Measurements from ENCODE around the gene GGCT. TPM values are rescaled to one million over a fixed set of nuclear protein-coding genes. Genes with fewer than 3 reads are reported as not detected.
"Not testable (repeated sequence)": the region's sequence is repeated elsewhere in the genome, so short reads cannot be mapped to it uniquely, and the experiment has no call there.

Gene GGCT
- total RNA-seq, 1 experiment from 2014 or later: 124 TPM

GRCh38 chr7:30527297-30527696 is 22.7 kb upstream of the GGCT start:
- not testable (repeated sequence) for DNase-seq; H3K9me3 ChIP-seq (replicated peaks); H3K27ac ChIP-seq; H3K4me3 ChIP-seq; H3K36me3 ChIP-seq; H3K27me3 ChIP-seq; H3K4me1 ChIP-seq

DNA sequence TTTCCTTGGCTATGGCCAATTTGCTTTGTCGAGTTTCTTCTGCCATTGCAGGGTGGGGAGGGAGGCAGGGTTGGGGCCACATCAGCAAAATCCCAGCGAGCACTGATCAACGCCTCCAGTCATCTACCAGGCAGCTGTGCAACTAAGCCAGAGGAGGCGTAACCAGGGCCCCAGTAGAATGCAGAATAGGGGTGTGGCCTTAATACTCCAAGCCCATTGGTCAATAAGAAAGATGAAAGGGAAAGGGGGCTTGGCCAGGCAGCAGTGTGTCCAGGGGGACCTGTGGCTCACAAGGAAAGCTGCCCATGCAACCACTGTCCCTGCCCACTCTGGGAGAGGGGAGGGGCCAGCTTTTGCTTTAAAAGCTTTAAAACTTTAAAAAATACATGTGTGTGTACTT is 21.5 kb upstream of the GGCT start:
- DNase-seq: peak; percentile 46 to 67
- no peak overlapping the region for H3K27ac ChIP-seq
- H3K36me3 ChIP-seq: no peaks in the 10 kb centered on the region
- H3K9me3 ChIP-seq (replicated peaks): no peaks in the 10 kb centered on the region
- no peak overlapping the region for H3K4me3 ChIP-seq
- H3K4me1 ChIP-seq: no peaks in the 10 kb centered on the region
- H3K27me3 ChIP-seq: no peaks in the 10 kb centered on the region

- no peak overlapping the region for H3K27ac ChIP-seq
- no peaks in the 10 kb centered on the region for H3K4me1 ChIP-seq
- H3K4me3 ChIP-seq: no peak overlapping the region
- no peaks in the 10 kb centered on the region for H3K36me3 ChIP-seq
- H3K9me3 ChIP-seq (replicated peaks): no peaks in the 10 kb centered on the region
- no peaks in the 10 kb centered on the region for H3K27me3 ChIP-seq
- DNase-seq: no peak
Observed at GRCh38 chr7:30525429-30525828, 20.8 kb upstream of the GGCT start.

DNA sequence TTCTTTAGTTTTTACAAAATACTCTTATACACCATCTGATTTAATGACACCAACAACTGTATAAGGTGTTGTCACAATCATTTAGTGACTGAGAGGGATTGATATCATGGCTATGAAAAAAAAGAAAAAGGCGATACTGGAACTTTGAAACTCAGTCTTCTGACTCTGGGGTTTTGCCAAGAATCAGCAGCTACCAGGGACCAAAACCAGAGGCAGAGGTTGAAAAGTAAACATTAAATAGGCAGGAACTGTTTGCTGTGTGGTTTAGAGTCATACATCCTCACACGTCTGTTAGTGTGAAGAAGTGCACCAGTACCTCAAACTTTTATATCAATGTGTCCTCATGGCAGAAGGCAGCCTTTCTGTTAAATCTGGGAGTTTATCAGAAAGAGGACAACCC is 19.9 kb upstream of the GGCT start:
- Histone ChIP-seq H3K4me1 (no peaks in the 10 kb centered on the region), H3K27me3 (no peaks in the 10 kb centered on the region), H3K4me3 (no peak overlapping the region), H3K9me3 (replicated peaks) (no peaks in the 10 kb centered on the region), H3K27ac (no peak overlapping the region), H3K36me3 (no peaks in the 10 kb centered on the region)
- DNase-seq: no peak

DNA sequence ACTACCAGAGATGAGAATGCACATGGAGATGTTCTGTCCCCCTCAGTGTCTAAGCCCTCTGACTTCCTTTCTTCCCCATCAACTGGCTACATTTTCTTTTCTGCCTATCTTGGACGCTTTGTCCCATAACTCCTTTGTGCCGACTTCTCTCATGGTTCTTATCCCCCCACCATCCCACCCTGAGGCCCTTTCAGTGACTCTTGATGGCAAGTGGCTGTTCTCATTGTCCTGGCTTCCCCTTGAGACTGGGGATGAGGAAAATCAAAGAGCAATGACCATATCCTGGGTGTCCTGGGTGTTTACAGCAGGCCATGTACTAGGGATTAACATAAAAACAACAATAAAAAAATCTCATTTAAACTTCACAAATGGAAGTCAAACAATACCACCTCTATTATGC is 18.8 kb upstream of the GGCT start:
- no peak for DNase-seq
- Histone ChIP-seq H3K4me3 (no peak overlapping the region), H3K36me3 (no peaks in the 10 kb centered on the region), H3K9me3 (replicated peaks) (no peaks in the 10 kb centered on the region), H3K27me3 (no peaks in the 10 kb centered on the region), H3K27ac (no peak overlapping the region), H3K4me1 (no peaks in the 10 kb centered on the region)

DNA sequence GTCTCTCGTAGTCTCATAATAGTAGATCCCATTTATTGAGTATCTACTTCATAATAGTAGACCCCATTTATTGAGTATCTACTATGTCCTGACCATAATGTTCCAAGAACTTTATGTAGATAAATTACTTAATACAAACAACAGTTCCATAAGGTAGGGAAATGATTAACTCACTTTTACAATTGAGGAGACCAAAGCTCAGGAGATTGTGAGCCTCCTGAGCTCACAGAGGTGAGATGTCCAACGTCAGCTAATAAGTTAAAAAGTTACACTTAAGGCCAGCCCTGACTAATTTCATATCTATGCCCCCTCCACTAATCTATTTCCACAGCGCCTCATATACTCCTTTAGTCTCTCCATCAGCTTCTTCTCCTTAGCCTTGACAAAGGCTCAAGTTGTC is 17.5 kb upstream of the GGCT start:
- Histone ChIP-seq H3K36me3 (no peaks in the 10 kb centered on the region), H3K9me3 (replicated peaks) (no peaks in the 10 kb centered on the region), H3K4me1 (no peaks in the 10 kb centered on the region), H3K27ac (no peak overlapping the region), H3K27me3 (no peaks in the 10 kb centered on the region), H3K4me3 (no peak overlapping the region)
- no peak for DNase-seq

DNA sequence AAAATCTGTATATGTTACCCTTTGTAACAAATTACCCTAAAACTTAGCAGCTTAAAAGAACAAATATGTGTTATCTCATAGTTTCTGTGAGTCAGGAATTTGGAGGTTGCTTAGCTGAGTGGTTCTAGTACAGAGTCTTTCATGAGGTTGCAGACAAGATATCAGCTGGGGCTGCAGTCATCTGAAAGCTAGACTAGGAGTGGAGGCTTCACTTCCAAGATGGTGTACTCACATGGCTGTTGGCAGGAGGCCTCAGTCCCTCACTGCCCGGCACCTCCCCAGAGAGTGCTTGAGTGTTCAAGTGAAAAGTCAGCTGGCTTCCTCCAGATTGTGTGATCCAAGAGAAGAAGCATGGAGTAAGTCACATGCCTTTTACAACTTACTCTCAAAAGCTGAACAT is 16.9 kb upstream of the GGCT start:
- Histone ChIP-seq H3K9me3 (replicated peaks) (no peaks in the 10 kb centered on the region), H3K36me3 (no peaks in the 10 kb centered on the region), H3K4me3 (no peak overlapping the region), H3K4me1 (no peaks in the 10 kb centered on the region), H3K27me3 (no peaks in the 10 kb centered on the region), H3K27ac (no peak overlapping the region)
- DNase-seq: no peak

- H3K36me3 ChIP-seq: no peaks in the 10 kb centered on the region
- no peaks in the 10 kb centered on the region for H3K9me3 ChIP-seq (replicated peaks)
- no peaks in the 10 kb centered on the region for H3K27me3 ChIP-seq
- H3K4me1 ChIP-seq: no peaks in the 10 kb centered on the region
- no peak overlapping the region for H3K27ac ChIP-seq
- DNase-seq: no peak
- H3K4me3 ChIP-seq: no peak overlapping the region
Observed at GRCh38 chr7:30519122-30519521, 14.5 kb upstream of the GGCT start.

- H3K4me3 ChIP-seq: no peak overlapping the region
- H3K27ac ChIP-seq: no peak overlapping the region
- no peaks in the 10 kb centered on the region; the same call in 1 of the 2 replicates for H3K4me1 ChIP-seq
- H3K27me3 ChIP-seq: no peaks in the 10 kb centered on the region
- H3K36me3 ChIP-seq: no peaks in the 10 kb centered on the region; the same call in 1 of the 2 replicates
- no peak for DNase-seq
- no peaks in the 10 kb centered on the region for H3K9me3 ChIP-seq (replicated peaks)
Observed at GRCh38 chr7:30515761-30516160, 11.1 kb upstream of the GGCT start.

DNA sequence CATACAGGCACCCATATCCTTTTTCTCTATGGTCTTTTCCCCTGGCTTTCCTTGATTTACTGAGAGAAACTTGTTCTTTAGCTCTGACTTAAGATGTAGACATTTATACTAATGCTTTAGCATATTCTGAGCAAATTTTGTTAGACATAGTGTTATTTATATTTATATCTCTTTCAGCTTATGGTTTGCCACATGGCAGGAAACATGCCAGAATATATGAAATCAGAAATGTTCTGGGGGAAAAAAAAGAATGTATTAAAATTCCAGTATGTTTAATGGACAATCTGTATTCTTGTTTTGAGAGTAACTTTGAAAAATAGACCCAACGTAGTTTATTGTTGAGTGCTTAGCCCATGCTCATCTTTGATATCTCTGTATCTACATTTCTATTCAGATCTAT is 10.1 kb upstream of the GGCT start:
- no peak for DNase-seq
- H3K36me3 ChIP-seq: no peaks in the 10 kb centered on the region; the same call in 1 of the 2 replicates
- H3K4me1 ChIP-seq: peaks cover 1% of the 10 kb centered on the region
- H3K27me3 ChIP-seq: no peaks in the 10 kb centered on the region
- H3K9me3 ChIP-seq (replicated peaks): no peaks in the 10 kb centered on the region
- H3K4me3 ChIP-seq: no peak overlapping the region
- H3K27ac ChIP-seq: no peak overlapping the region

DNA sequence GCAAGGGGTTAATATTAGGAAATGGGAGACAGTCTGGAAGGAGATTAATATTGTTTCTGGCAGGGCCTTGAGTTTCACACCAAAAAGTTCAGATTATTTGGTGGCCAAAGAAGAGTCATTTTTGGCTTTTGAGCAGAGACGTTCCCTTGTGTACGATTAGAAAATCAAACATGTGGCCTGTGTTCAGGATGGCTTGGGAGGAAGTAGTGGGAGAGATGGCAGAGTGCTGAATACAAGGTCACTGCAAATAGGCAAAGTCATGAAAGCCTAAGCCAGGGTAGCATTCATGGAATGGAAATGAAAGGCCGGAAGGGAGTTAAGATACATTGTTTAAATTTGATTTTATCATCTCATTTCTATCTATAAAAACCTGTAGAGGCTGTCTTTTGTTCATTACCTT is 9.5 kb upstream of the GGCT start:
- no peaks in the 10 kb centered on the region for H3K27me3 ChIP-seq
- H3K9me3 ChIP-seq (replicated peaks): no peaks in the 10 kb centered on the region
- DNase-seq: no peak
- no peak overlapping the region for H3K27ac ChIP-seq
- no peak overlapping the region for H3K4me3 ChIP-seq
- peaks cover 3% of the 10 kb centered on the region for H3K4me1 ChIP-seq
- H3K36me3 ChIP-seq: no peaks in the 10 kb centered on the region; the same call in 1 of the 2 replicates

DNA sequence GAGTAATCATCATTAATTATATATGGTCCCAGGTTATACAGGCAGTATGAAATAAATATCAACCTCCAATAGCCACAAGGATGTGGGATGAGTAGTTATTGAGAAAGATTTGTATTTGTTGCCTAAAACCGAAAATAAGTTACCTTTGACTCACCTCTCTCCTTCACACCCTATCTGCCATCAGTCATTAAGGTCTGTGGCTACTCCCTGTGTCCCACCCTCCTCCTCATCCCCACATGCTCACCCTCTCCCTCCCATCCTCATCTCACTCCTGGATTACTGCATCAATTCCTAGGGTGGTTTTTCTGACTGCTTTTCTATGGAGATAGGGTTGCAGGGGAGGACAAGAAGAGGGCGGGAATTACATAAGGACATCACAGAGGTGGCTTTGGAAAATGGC is 9.1 kb upstream of the GGCT start:
- peaks cover 3% of the 10 kb centered on the region for H3K4me1 ChIP-seq
- H3K27ac ChIP-seq: no peak overlapping the region
- no peak for DNase-seq
- H3K4me3 ChIP-seq: no peak overlapping the region
- H3K27me3 ChIP-seq: no peaks in the 10 kb centered on the region
- H3K9me3 ChIP-seq (replicated peaks): no peaks in the 10 kb centered on the region
- no peaks in the 10 kb centered on the region; the same call in 1 of the 2 replicates for H3K36me3 ChIP-seq

DNA sequence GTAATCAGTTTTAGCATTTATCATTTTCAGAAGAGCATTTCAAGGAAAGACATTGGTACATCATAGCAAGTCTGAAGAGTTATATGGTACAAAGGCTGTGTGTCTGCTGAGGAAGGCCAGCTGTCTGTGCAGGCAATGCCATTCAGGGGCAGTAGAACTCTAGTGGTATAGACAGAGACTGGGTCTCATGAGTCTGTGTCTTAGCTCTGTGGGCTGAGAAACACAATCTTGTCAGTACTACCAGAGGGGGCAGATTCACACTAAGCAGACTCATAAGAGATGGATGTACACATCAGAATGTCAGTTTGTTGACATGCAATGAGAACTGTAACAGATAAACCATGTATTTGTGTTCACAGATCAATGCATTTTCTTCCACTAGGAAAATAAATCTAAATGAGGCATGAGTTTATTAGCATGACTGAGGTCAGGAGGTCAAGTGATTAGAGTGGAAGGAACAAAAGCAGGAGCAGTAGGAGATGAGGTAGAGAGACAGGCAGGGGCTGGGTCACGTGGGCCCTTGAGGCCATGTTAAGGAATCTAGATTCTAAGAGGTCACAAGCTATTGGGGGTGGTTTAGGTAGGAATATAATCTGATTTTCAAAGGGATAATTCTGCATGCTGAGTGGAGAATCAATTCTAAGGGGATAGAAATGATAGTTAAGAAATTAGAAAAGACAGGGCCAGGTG is 7.5 kb upstream of the GGCT start:
- H3K9me3 ChIP-seq (replicated peaks): peaks cover 3% of the 10 kb centered on the region; the same call in 1 of the 2 replicates
- H3K27ac ChIP-seq: no peak overlapping the region
- H3K4me1 ChIP-seq: peaks cover 3% of the 10 kb centered on the region
- H3K36me3 ChIP-seq: no peaks in the 10 kb centered on the region; the same call in 1 of the 2 replicates
- DNase-seq: peak in 1 of 2 experiments; percentile 27
- H3K27me3 ChIP-seq: no peaks in the 10 kb centered on the region
- no peak overlapping the region for H3K4me3 ChIP-seq

GRCh38 chr7:30511494-30511893 is 6.9 kb upstream of the GGCT start:
- Histone ChIP-seq H3K27me3 (no peaks in the 10 kb centered on the region), H3K4me1 (peaks cover 3% of the 10 kb centered on the region), H3K27ac (no peak overlapping the region), H3K36me3 (no peaks in the 10 kb centered on the region; the same call in 1 of the 2 replicates), H3K9me3 (replicated peaks) (peaks cover 3% of the 10 kb centered on the region; the same call in 1 of the 2 replicates), H3K4me3 (no peak overlapping the region)
- no peak for DNase-seq

DNA sequence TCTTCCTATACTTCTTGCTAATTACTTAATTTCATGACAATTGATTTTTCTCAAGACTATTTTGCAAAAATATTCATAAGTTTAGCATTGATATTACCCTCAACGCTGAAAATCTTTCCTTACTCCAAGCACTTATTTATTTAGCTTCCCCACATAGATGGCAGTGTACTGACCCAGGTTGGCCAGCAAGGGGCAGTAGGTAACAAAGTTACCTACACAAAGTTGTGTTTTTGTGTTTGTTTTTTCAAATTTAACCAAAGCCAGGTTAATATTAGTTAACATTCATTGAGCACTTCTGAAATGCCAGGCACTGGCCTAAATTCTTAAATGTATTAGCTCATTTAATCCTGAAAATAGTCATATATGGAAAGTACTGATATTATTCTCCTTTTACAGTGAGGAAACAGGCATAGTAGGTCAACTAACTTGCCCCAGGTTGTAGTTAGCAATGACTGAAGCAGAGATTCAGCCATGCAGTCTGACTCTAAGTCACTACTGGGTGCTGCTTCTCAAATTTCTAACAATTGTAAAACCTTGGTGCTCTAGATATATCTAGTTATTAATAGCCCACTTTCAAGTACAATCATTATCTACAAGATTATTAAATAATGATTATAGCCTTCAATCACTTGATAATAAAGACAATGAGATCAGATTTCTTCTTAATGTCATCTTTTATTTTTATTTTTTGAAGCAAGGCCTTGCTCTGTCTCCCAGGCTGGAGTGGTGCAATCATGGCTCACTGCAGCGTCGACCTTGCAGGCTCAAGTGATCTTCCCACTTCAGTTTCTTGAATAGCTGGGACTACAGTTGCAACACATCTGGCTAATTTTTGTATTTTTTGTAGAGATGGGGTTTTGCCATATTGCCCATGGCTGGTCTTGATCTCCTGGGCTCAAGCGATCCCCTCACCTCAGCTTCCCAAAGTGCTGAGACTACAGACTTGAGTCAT is 5.8 kb upstream of the GGCT start:
- Histone ChIP-seq H3K36me3 (no peaks in the 10 kb centered on the region; the same call in 1 of the 2 replicates), H3K27me3 (no peaks in the 10 kb centered on the region), H3K4me1 (peaks cover 5% of the 10 kb centered on the region), H3K27ac (no peak overlapping the region), H3K4me3 (no peak overlapping the region), H3K9me3 (replicated peaks) (peaks cover 3% of the 10 kb centered on the region; the same call in 1 of the 2 replicates)
- DNase-seq: peak; percentile 31 to 58
